Right atrium auricular region (tissue), 2 donors: ENCODE measurements around the gene CACNG1. TPM values are rescaled to one million over a fixed set of nuclear protein-coding genes. Genes with fewer than 3 reads are reported as not detected.

Experiments used
- total RNA-seq, 2 donors: library from RNA; depleted of rRNA; stranded (reverse); fragments of >200 nt; gene quantifications; one replicate each; pipeline ENCODE4 v1.1.0, GENCODE V29; 2016

Gene CACNG1
- total RNA-seq, 2 donors from 2014 or later: not detected

Other genes starting within 250 kb of the CACNG1 start
- not detected for gene CACNG5, start 209.4 kb upstream of the CACNG1 start, total RNA-seq
- 1 to 10 TPM in 1 of 2 donors, under 1 TPM in 1; 0.63 to 1.9 TPM for gene CACNG4, start 79.8 kb upstream of the CACNG1 start, total RNA-seq
- 10 to 100 TPM; 25.2 to 29.1 TPM for gene HELZ, start 200.6 kb downstream of the CACNG1 start, total RNA-seq